ENCODE results near the gene BICC1. TPM values are rescaled to one million over a fixed set of nuclear protein-coding genes. Genes with fewer than 3 reads are reported as not detected.

The BICC1 gene
- total and polyA plus RNA-seq, 2 of the 4 experiments (the other 2 are of a cell fraction) = 5.7 to 42.5 TPM

GRCh38 chr10:58565271-58565670 is 52.6 kb downstream of the BICC1 start:
- Histone ChIP-seq H3K27me3 (ENCODE audit: control insufficient read depth, insufficient read depth, low read length) (no peaks in the 10 kb centered on the region), H3K4me1 (ENCODE audit: control insufficient read depth, insufficient read depth, low read length) (peaks cover 2% of the 10 kb centered on the region), H3K9ac (ENCODE audit: low read depth, low read length) (no peak overlapping the region), H3K36me3 (ENCODE audit: control insufficient read depth, insufficient read depth, low read length) (0 out of 2 replicates have a peak, but pooled peaks cover 3% of the 10 kb centered on the region), H3K27ac (ENCODE audit: insufficient read depth, low read length) (no peak overlapping the region), H4K5ac (ENCODE audit: low read depth, low read length) (no peak overlapping the region), H3K4ac (ENCODE audit: low read depth, low read length) (no peak overlapping the region), H2BK120ac (ENCODE audit: low read depth, low read length) (no peak overlapping the region), H3K9me3 (ENCODE audit: control insufficient read depth, insufficient read depth, low read length) (peaks cover 4% of the 10 kb centered on the region; the same call in 1 of the 2 replicates), H4K91ac (ENCODE audit: insufficient read depth, low read depth, low read length) (no peak overlapping the region), H3K14ac (replicated peaks; ENCODE audit: low read depth, low read length) (no peak overlapping the region), H2AK5ac (ENCODE audit: low read depth, low read length) (no peak overlapping the region), H4K20me1 (ENCODE audit: insufficient read depth, low read length) (peaks cover 25% of the 10 kb centered on the region; the same call in 1 of the 2 replicates), H3K18ac (ENCODE audit: low read depth, low read length) (no peak overlapping the region), H2BK15ac (ENCODE audit: low read depth, low read length) (no peak overlapping the region), H3K56ac (ENCODE audit: extremely low read depth, insufficient read depth, low read length) (no peak overlapping the region), H3K23ac (ENCODE audit: low read depth, low read length) (no peak overlapping the region), H2AFZ (replicated peaks; ENCODE audit: low read length, poor library complexity) (no peak overlapping the region), H2AK9ac (replicated peaks; ENCODE audit: low read depth, low read length, poor library complexity) (no peak overlapping the region), H3K4me2 (ENCODE audit: low read depth, low read length) (no peak overlapping the region), H4K8ac (ENCODE audit: low read depth in 2 of 2, low read length in 2 of 2) (no peak overlapping the region), H3K4me3 (ENCODE audit: insufficient read depth, low read depth, low read length) (no peak overlapping the region), H2BK20ac (ENCODE audit: low read depth, low read length) (no peak overlapping the region), H3K9me1 (ENCODE audit: insufficient read depth, low read length) (no peaks in the 10 kb centered on the region), H3K79me1 (ENCODE audit: low read depth in 1 of 2, low read length in 2 of 2) (peaks cover 23 to 48% of the 10 kb centered on the region in 2 experiments), H2BK5ac (ENCODE audit: low read depth, low read length, poor library complexity, severe bottlenecking) (no peak overlapping the region)
- no peak for TF ChIP-seq MXI1 (IDR thresholded peaks at IDR 0.05; ENCODE audit: borderline replicate concordance, low read depth, low read length)
- TF ChIP-seq RFX5 (IDR thresholded peaks at IDR 0.05; ENCODE audit: low read depth, low read length) = no peak
- no peak for TF ChIP-seq POLR2A (IDR thresholded peaks at IDR 0.05; ENCODE audit: low read depth, low read length)
- no peak for TF ChIP-seq MAZ (IDR thresholded peaks at IDR 0.05; ENCODE audit: borderline replicate concordance, low read depth, low read length)
- no peak for TF ChIP-seq BHLHE40 (IDR thresholded peaks at IDR 0.05; ENCODE audit: low read depth, low read length)
- no peak for TF ChIP-seq CTCF (conservative IDR thresholded peaks at IDR 0.05; ENCODE audit: low read depth, low read length)
- no peak for TF ChIP-seq RCOR1 (IDR thresholded peaks at IDR 0.05; ENCODE audit: insufficient replicate concordance, low read length)
- TF ChIP-seq CEBPB (IDR thresholded peaks at IDR 0.05; ENCODE audit: low read depth, low read length) = no peak
- TF ChIP-seq ELK1 (IDR thresholded peaks at IDR 0.05; ENCODE audit: borderline replicate concordance, low read depth, low read length) = no peak
- no peak for TF ChIP-seq SMC3 (IDR thresholded peaks at IDR 0.05; ENCODE audit: low read depth, low read length)
- TF ChIP-seq NFE2L2 (IDR thresholded peaks at IDR 0.05; ENCODE audit: low read depth, low read length) = no peak
- no peak for TF ChIP-seq RAD21 (IDR thresholded peaks at IDR 0.05; ENCODE audit: low read length)
- ATAC-seq (ENCODE audit: low read depth) (no peak), DNase-seq (no peak)
- intact Hi-C loops (cut with micrococcal nuclease) = no loop called here
- ChIA-PET POLR2A (ENCODE audit: unreplicated experiment) (no interaction called here), CTCF (interaction anchor here (1.4 kb wide), 1 partner anchor 10 kb away, joined by 3 read pairs; no protein-coding TSS in a partner anchor)
- WGBS, 2 experiments (ENCODE audit: extremely low coverage in 2 of 2, insufficient read length in 1 of 2) = no CpG with 5 or more reads among the region's 2 CpGs
- in situ Hi-C loops (cut with MboI; ENCODE audit: low sequenced_read_pairs) = no loop called here
- BruUV-seq (replicated peaks) = no TSS peak
- dilution Hi-C loops (cut with HindIII; ENCODE audit: low sequenced_read_pairs, unreplicated experiment) = no loop called here

Data from IMR-90 (cell line).